GM19452 (cell line): Measurements from ENCODE around the gene CDH23.

Experiments used
- ATAC-seq: cut with Tn5 transposase; IDR thresholded peaks from one replicate; pipeline ENCODE4 v1.9.1; 2021; ENCODE audit not compliant: unreplicated experiment

CDH23 gene

GRCh38 chr10:71778071-71778825 is 381.5 kb downstream of the CDH23 start:
- ATAC-seq = no peak

GRCh38 chr10:71779641-71780040 is 382.9 kb downstream of the CDH23 start:
- ATAC-seq = no peak

GRCh38 chr10:71780156-71780555 is 383.4 kb downstream of the CDH23 start:
- no peak for ATAC-seq

- ATAC-seq = no peak
These were observed 384.0 kb downstream of the CDH23 start for GRCh38 chr10:71780719-71781118.

- no peak for ATAC-seq
These were observed 385.6 kb downstream of the CDH23 start for GRCh38 chr10:71782221-71782916.

- ATAC-seq = no peak
These were observed 386.3 kb downstream of the CDH23 start for GRCh38 chr10:71782917-71783490.

GRCh38 chr10:71783917-71784678 is 387.4 kb downstream of the CDH23 start:
- ATAC-seq = no peak

- ATAC-seq = no peak
These were observed 388.1 kb downstream of the CDH23 start for GRCh38 chr10:71784679-71785272.

- ATAC-seq = no peak
These were observed 392.2 kb downstream of the CDH23 start for GRCh38 chr10:71788954-71789353.

- no peak for ATAC-seq
These were observed 393.2 kb downstream of the CDH23 start for GRCh38 chr10:71789871-71790270.

GRCh38 chr10:71790749-71791440 is 394.2 kb downstream of the CDH23 start:
- no peak for ATAC-seq

GRCh38 chr10:71795248-71795647 is 398.5 kb downstream of the CDH23 start:
- ATAC-seq = no peak

- ATAC-seq = no peak
These were observed 400.2 kb downstream of the CDH23 start for GRCh38 chr10:71796749-71797405.

- no peak for ATAC-seq
These were observed 401.0 kb downstream of the CDH23 start for GRCh38 chr10:71797533-71798307.

- no peak for ATAC-seq
These were observed 401.5 kb downstream of the CDH23 start for GRCh38 chr10:71798308-71798624.

- no peak for ATAC-seq
These were observed 402.4 kb downstream of the CDH23 start for GRCh38 chr10:71799112-71799511.

GRCh38 chr10:71799608-71800453 is 403.1 kb downstream of the CDH23 start:
- ATAC-seq = no peak

- peak; percentile 86 for ATAC-seq
These were observed 404.6 kb downstream of the CDH23 start for GRCh38 chr10:71801361-71801760.
